Measurements from ENCODE around the gene ZFAND3. TPM values are rescaled to one million over a fixed set of nuclear protein-coding genes. Genes with fewer than 3 reads are reported as not detected.

Gene ZFAND3
- total RNA-seq, 3 donors from 2014 or later = 34.1 to 53.0 (median 36.0) TPM

- no peaks in the 10 kb centered on the region for H3K36me3 ChIP-seq
- intact Hi-C loops (cut with DNase I; ENCODE audit: low total_unique reads) = no loop called here
- H3K27me3 ChIP-seq = no peaks in the 10 kb centered on the region
- H3K4me1 ChIP-seq = no peaks in the 10 kb centered on the region
- H3K27ac ChIP-seq = no peak overlapping the region
- no peak for TF ChIP-seq POLR2A (IDR thresholded peaks at IDR 0.05)
- TF ChIP-seq POLR2AphosphoS5 (IDR thresholded peaks at IDR 0.05) = no peak
- H3K9me3 ChIP-seq = peaks cover 0 to 12% of the 10 kb centered on the region in 2 donors
- no peak overlapping the region for H3K4me3 ChIP-seq
- DNase-seq (ENCODE audit: low spot score in 2 of 2) = no peak
Measured at GRCh38 chr6:37972994-37973757, 153.6 kb downstream of the ZFAND3 start.

GRCh38 chr6:37974381-37974780 lies 154.9 kb downstream of the ZFAND3 start:
- Histone ChIP-seq H3K9me3 (peaks cover 0 to 12% of the 10 kb centered on the region in 2 donors), H3K4me1 (no peaks in the 10 kb centered on the region), H3K4me3 (no peak overlapping the region), H3K36me3 (no peaks in the 10 kb centered on the region), H3K27me3 (no peaks in the 10 kb centered on the region), H3K27ac (no peak overlapping the region)
- no peak for DNase-seq (ENCODE audit: low spot score in 2 of 2)
- TF ChIP-seq CTCF (IDR thresholded peaks at IDR 0.05) (no peak), POLR2A (IDR thresholded peaks at IDR 0.05) (no peak), POLR2AphosphoS5 (IDR thresholded peaks at IDR 0.05) (no peak)
- intact Hi-C loops (cut with DNase I; ENCODE audit: low total_unique reads) = no loop called here

DNA sequence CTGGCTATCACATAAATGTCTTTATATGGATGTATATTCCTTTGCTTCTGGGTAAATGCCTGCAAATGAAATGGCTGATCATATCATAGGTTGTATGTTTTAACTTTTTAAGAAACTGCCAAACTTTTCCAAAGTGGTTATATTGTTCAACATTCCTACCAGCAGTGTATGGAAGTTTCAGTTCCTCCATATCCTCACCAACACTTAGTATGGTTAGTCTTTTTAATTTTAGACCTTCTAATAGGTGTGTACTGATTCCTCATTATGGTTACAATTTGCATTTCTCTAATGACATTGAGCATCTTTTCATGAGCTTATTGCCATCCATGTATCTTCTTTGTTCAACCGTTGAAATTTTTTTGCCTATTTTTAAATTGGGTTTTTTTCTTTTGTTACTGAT lies 155.4 kb downstream of the ZFAND3 start:
- no peak overlapping the region for H3K27ac ChIP-seq
- intact Hi-C loops (cut with DNase I; ENCODE audit: low total_unique reads) = no loop called here
- H3K9me3 ChIP-seq = peaks cover 0 to 12% of the 10 kb centered on the region in 2 donors
- H3K27me3 ChIP-seq = no peaks in the 10 kb centered on the region
- TF ChIP-seq POLR2AphosphoS5 (IDR thresholded peaks at IDR 0.05) = no peak
- no peak for TF ChIP-seq CTCF (IDR thresholded peaks at IDR 0.05)
- TF ChIP-seq POLR2A (IDR thresholded peaks at IDR 0.05) = no peak
- no peaks in the 10 kb centered on the region for H3K36me3 ChIP-seq
- no peaks in the 10 kb centered on the region for H3K4me1 ChIP-seq
- no peak overlapping the region for H3K4me3 ChIP-seq
- no peak for DNase-seq (ENCODE audit: low spot score in 2 of 2)

- H3K27ac ChIP-seq = no peak overlapping the region
- DNase-seq (ENCODE audit: low spot score in 2 of 2) = no peak
- no peaks in the 10 kb centered on the region for H3K4me1 ChIP-seq
- no peak for TF ChIP-seq POLR2A (IDR thresholded peaks at IDR 0.05)
- no peak for TF ChIP-seq POLR2AphosphoS5 (IDR thresholded peaks at IDR 0.05)
- TF ChIP-seq CTCF (IDR thresholded peaks at IDR 0.05) = no peak
- peaks cover 0 to 12% of the 10 kb centered on the region in 2 donors for H3K9me3 ChIP-seq
- intact Hi-C loops (cut with DNase I; ENCODE audit: low total_unique reads) = no loop called here
- no peak overlapping the region for H3K4me3 ChIP-seq
- H3K27me3 ChIP-seq = no peaks in the 10 kb centered on the region
- H3K36me3 ChIP-seq = no peaks in the 10 kb centered on the region
Measured at GRCh38 chr6:37977715-37978114, 158.2 kb downstream of the ZFAND3 start.

DNA sequence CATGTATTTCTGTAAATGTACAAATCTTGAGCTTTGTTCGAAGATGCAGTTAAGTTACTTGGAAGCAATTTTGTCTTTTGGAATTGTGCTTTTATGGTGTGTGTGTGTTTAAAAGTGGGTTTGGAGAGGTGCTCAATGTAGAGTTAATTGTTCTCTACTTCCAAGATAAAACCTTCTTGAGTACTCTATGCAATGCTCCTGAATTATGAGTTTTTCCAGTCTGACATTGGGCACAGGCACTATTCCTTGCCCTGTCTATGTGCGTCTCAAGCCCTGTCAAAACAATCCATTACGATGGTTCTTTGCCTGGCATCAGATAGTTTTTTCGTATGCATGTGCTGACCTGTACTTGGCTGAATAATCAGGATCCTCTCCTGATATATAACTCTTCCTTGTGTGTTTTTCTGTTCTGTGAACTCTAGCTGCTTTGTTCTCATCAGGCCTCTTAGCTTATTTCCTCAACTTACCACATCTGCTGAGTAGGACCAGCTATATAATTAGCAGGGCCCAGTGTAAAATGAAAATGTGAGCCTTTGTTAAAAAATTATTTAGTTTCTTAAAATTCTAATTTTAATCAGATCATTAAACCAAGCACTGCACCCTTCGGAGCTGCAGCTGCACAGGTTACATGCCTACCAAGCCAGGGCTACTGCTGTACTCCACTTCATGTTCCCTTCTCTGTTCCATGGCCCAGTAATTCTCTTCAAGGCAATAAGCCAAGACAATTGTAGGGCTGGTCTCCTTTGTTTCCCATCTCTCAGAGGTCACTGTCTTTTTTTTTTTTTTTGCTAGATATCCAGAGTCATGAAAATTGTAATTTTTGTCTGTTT lies 160.1 kb downstream of the ZFAND3 start:
- Histone ChIP-seq H3K9me3 (peaks cover 0 to 9% of the 10 kb centered on the region in 2 donors), H3K36me3 (no peaks in the 10 kb centered on the region), H3K27me3 (no peaks in the 10 kb centered on the region), H3K27ac (no peak overlapping the region), H3K4me3 (no peak overlapping the region), H3K4me1 (no peaks in the 10 kb centered on the region)
- intact Hi-C loops (cut with DNase I; ENCODE audit: low total_unique reads) = no loop called here
- DNase-seq (ENCODE audit: low spot score in 2 of 2) = no peak
- TF ChIP-seq CTCF (IDR thresholded peaks at IDR 0.05) (no peak), POLR2A (IDR thresholded peaks at IDR 0.05) (no peak), POLR2AphosphoS5 (IDR thresholded peaks at IDR 0.05) (no peak)
